B cell (primary cell): Measurements from ENCODE around the gene PCDHA7. TPM values are rescaled to one million over a fixed set of nuclear protein-coding genes. Genes with fewer than 3 reads are reported as not detected.

Source experiments
- ATAC-seq: fragments of 200-7000 bp; cut with Tn5 transposase; one replicate; pipeline ENCODE4 v1.10.0; 2021; ENCODE audit warnings: low read depth, mild to moderate bottlenecking, moderate number of reproducible peaks, moderate library complexity
- CTCF ChIA-PET: fragments of 350-600 bp; sonication (Branson Sonifier 250); formaldehyde crosslinking; loops from one replicate; lab custom pipeline; 2021; ENCODE audit warnings: antibody characterized with exemption, inconsistent platforms; lab: Charles Lee
- POLR2A ChIA-PET: fragments of 350-600 bp; sonication (Branson Sonifier 250); formaldehyde crosslinking; loops from one replicate; lab custom pipeline; 2021; ENCODE audit warnings: antibody characterized with exemption; lab: Charles Lee
- DNase-seq: peaks from one replicate; pipeline ENCODE4 v3.0.0; 2013
- H2AFZ ChIP-seq: 2 replicates; pipeline ENCODE4 v1.6.1; 2012; ENCODE audit warnings: mild to moderate bottlenecking, low read depth, low read length; ENCODE audit not compliant: insufficient read depth, poor library complexity, severe bottlenecking
- H3K27ac ChIP-seq, 2 donors: 1 replicate in 1 of 2; 2 replicates in 1 of 2; pipeline ENCODE4 v1.5.1; 2012 to 2013; ENCODE audit warnings: low read length in 2 of 2, mild to moderate bottlenecking in 2 of 2, moderate library complexity in 1 of 2
- H3K27me3 ChIP-seq, 4 experiments: fragments of 200-600 bp in 1 of 4; sonication (generic) in 1 of 4; replicated peaks in 1 of 4; 1 replicate in 2 of 4; 2 replicates in 2 of 4; pipeline versions ENCODE4 v1.6.1 to v1.7.0; 2013 to 2016; ENCODE audit warnings: low read length in 3 of 4, mild to moderate bottlenecking in 2 of 4, mixed read lengths in 1 of 4, moderate library complexity in 1 of 4; ENCODE audit not compliant: insufficient read depth in 4 of 4, control insufficient read depth in 3 of 4; ENCODE audit errors: control extremely low read depth in 1 of 4
- H3K36me3 ChIP-seq, 2 experiments: replicated peaks in 1 of 2; 1 replicate in 1 of 2; 2 replicates in 1 of 2; pipeline versions ENCODE4 v1.6.1 to v1.7.1; 2013; ENCODE audit warnings: low read length in 1 of 2; ENCODE audit not compliant: insufficient read depth in 2 of 2, control insufficient read depth in 1 of 2; ENCODE audit errors: control extremely low read depth in 1 of 2, extremely low read depth in 1 of 2
- H3K4me1 ChIP-seq, 2 donors: fragments of 200-600 bp in 1 of 2; sonication (generic) in 1 of 2; 1 replicate in 1 of 2; 2 replicates in 1 of 2; pipeline versions ENCODE4 v1.5.1 to v1.6.1; 2013 to 2017; ENCODE audit warnings: low read length in 2 of 2; ENCODE audit not compliant: control insufficient read depth in 2 of 2, insufficient read depth in 2 of 2
- H3K4me2 ChIP-seq: replicated peaks from 2 replicates; pipeline ENCODE3; 2012; ENCODE audit warnings: mild to moderate bottlenecking, low read depth, low read length; ENCODE audit not compliant: poor library complexity, severe bottlenecking
- H3K4me3 ChIP-seq, 5 experiments: fragments of 200-600 bp in 1 of 5; sonication (generic) in 1 of 5; 1 replicate in 3 of 5; 2 replicates in 2 of 5; pipeline versions ENCODE4 v1.5.1 to v1.7.0; 2011 to 2016; ENCODE audit warnings: low read length in 4 of 5, mild to moderate bottlenecking in 4 of 5, low read depth in 2 of 5, control low read depth in 1 of 5, moderate library complexity in 1 of 5; ENCODE audit not compliant: insufficient read depth in 1 of 5; ENCODE audit errors: control extremely low read depth in 1 of 5, extremely low read depth in 1 of 5
- H3K79me2 ChIP-seq: fragments of 200-600 bp; sonication (generic); one replicate; pipeline ENCODE4 v1.6.0; 2016; ENCODE audit warnings: low read length; ENCODE audit not compliant: control insufficient read depth, insufficient read depth
- H3K9ac ChIP-seq: fragments of 200-600 bp; sonication (generic); 2 replicates; pipeline ENCODE4 v1.6.1; 2017; ENCODE audit warnings: mild to moderate bottlenecking, low read length, moderate library complexity
- H3K9me3 ChIP-seq, 3 donors: one replicate each; pipeline versions ENCODE4 v1.6.1 to v1.7.1; 2013; ENCODE audit warnings: low read length in 2 of 3; ENCODE audit not compliant: control insufficient read depth in 2 of 3, insufficient read depth in 1 of 3; ENCODE audit errors: control extremely low read depth in 1 of 3
- H4K20me1 ChIP-seq: 2 replicates; pipeline ENCODE4 v1.6.0; 2012; ENCODE audit warnings: mild to moderate bottlenecking, low read length; ENCODE audit not compliant: insufficient read depth, control insufficient read depth, poor library complexity, severe bottlenecking
- H3K27ac Mint-ChIP-seq: one replicate; pipeline ENCODE4 v1.8.0; 2021; ENCODE audit warnings: mixed read lengths
- H3K27me3 Mint-ChIP-seq: one replicate; pipeline ENCODE4 v1.8.0; 2021; ENCODE audit warnings: mixed read lengths
- H3K4me1 Mint-ChIP-seq: one replicate; pipeline ENCODE4 v1.8.0; 2021; ENCODE audit warnings: mixed read lengths
- H3K4me3 Mint-ChIP-seq: one replicate; pipeline ENCODE4 v1.8.0; 2021; ENCODE audit warnings: mixed read lengths
- H3K9me3 Mint-ChIP-seq: one replicate; pipeline ENCODE4 v1.8.0; 2022; ENCODE audit warnings: mixed read lengths; ENCODE audit not compliant: insufficient read depth
- CTCF ChIP-seq: fragments of 200-600 bp; IDR thresholded peaks from one replicate; pipeline ENCODE4 v1.8.0; 2022; ENCODE audit warnings: antibody characterized with exemption, mild to moderate bottlenecking
- EZH2 ChIP-seq: IDR thresholded peaks from 2 replicates; pipeline ENCODE4 v1.6.1; 2012; ENCODE audit warnings: borderline replicate concordance, low read depth, mild to moderate bottlenecking, moderate library complexity, low read length; ENCODE audit not compliant: insufficient read depth, poor library complexity, severe bottlenecking
- WGBS: methylation state at CpG from one replicate; pipeline ENCODE4 v1.1.5; 2013; ENCODE audit warnings: missing lambda C conversion rate; ENCODE audit not compliant: insufficient coverage; 5-methylcytosine and 5-hydroxymethylcytosine counted together
- intact Hi-C: fragments of 100-400 bp; cut with micrococcal nuclease; formaldehyde crosslinking; loops from one replicate; pipeline ENCODE4 v1.10.0; 2022
- polyA plus RNA-seq: library from polyadenylated mRNA; depleted of rRNA; stranded (reverse); fragments of >200 nt; gene quantifications from 2 replicates; pipeline ENCODE4 v1.2.3, GENCODE V29; 2012
- total RNA-seq, 2 donors: library from RNA; stranded (reverse); fragments of 120-200 nt in 1 of 2; gene quantifications; 1 replicate in 1 of 2; 2 replicates in 1 of 2; pipeline versions ENCODE4 v1.2.3 to v1.2.4, GENCODE V29; 2013 to 2022

Gene PCDHA7
- total and polyA plus RNA-seq, 2 donors (not counting 1 experiment from before 2014, with no cell fraction given), result 0.03 TPM; not detected in 1

GRCh38 chr5:140870221-140871201, 36.4 kb downstream of the PCDHA7 start:
- peaks cover 9% of the 10 kb centered on the region for H3K27me3 Mint-ChIP-seq
- ChIA-PET POLR2A (no interaction called here), CTCF (no interaction called here)
- H3K9me3 ChIP-seq, result peaks cover 4 to 29% (median 9%) of the 10 kb centered on the region in 3 donors
- no peak overlapping the region for H3K27ac ChIP-seq
- no peak overlapping the region for H3K9ac ChIP-seq
- no peak for ATAC-seq
- H3K4me2 ChIP-seq, result no peak overlapping the region
- no peak overlapping the region for H3K4me3 ChIP-seq
- no peaks in the 10 kb centered on the region for H3K4me1 Mint-ChIP-seq
- intact Hi-C loops, result no loop called here
- no peak overlapping the region for H2AFZ ChIP-seq
- no peaks in the 10 kb centered on the region for H3K79me2 ChIP-seq
- 63% methylated on average over 114 of the region's 114 CpGs for WGBS
- H3K36me3 ChIP-seq, result no peaks in the 10 kb centered on the region
- TF ChIP-seq EZH2 (no peak), CTCF (no peak)
- peaks cover 0 to 12% (median 7%) of the 10 kb centered on the region in 4 experiments for H3K27me3 ChIP-seq
- no peak overlapping the region for H3K27ac Mint-ChIP-seq
- H4K20me1 ChIP-seq, result no peaks in the 10 kb centered on the region
- no peak overlapping the region for H3K4me3 Mint-ChIP-seq
- no peaks in the 10 kb centered on the region for H3K9me3 Mint-ChIP-seq
- H3K4me1 ChIP-seq, result no peaks in the 10 kb centered on the region
- DNase-seq, result no peak
